Measurements from ENCODE around the gene VWA8.
"Not testable (repeated sequence)": the region's sequence is repeated elsewhere in the genome, so short reads cannot be mapped to it uniquely, and the experiment has no call there.

Gene VWA8

DNA sequence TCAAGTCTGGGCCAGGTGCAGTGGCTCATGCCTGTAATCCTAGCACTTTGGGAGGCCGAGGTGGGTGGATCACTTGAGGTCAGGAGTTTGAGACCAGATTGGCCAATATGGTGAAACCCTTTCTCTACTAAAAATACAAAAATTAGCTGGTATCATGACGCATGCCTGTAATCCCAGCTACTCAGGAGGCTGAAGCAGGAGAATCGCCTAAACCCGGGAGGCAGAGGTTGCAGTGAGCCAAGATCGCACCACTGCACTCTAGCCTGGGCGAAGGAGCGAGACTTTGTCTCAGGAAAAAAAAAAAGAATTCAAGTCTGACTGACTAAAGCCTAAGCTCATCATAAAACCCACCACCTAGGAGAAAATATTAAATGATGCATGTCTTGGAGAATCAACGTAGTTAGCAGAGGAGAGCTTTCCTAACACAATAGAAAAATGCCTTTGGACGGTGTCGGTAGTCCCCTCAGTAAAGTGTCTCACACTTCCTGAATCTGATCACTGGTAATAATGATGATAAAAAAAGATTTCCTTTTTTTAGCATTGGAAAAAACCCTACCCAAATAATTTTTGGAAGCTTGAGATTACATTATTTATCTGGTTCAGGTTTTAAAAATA, 313.1 kb downstream of the VWA8 start:
- not testable (repeated sequence) for DNase-seq (ENCODE audit: low read depth in 2 of 2)

DNA sequence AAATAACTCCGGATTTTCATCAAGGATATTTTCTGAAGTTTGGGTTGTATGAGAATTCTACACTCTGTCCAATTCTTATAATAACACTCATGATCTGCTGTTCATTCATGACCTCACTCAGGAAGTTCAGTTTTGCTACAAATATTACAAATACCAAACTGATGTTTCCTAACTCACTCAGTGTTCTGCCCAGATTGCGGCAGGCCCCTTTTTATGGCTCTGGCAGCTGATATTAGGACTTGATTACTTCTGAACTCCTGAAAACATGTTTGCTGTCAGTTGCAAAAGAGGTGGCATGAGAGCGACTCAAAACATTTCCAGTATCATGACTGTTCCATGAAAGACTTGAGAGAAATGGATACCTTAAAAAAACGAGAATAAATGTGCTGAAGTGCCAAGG, 315.6 kb downstream of the VWA8 start:
- DNase-seq (ENCODE audit: low read depth in 2 of 2), result no peak

DNA sequence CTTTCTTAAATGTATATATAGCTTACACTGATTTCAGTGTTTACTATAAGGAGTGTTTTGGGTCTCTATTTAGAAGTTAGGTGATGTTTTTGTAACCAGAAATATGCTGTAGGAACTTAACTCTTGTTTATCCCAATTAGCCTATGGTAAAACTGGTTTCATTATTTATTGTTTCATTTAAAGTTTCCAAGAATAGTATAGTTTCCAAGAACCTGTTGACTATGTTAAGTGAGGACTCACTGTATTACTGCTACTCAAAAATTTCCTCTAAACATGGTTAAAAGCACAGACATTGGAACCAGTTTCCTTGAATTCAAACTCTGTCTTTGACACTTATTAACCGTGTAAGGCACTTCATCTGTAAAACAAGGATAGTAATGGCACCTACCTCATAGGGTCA, 316.2 kb downstream of the VWA8 start:
- DNase-seq (ENCODE audit: low read depth in 2 of 2), result no peak

DNA sequence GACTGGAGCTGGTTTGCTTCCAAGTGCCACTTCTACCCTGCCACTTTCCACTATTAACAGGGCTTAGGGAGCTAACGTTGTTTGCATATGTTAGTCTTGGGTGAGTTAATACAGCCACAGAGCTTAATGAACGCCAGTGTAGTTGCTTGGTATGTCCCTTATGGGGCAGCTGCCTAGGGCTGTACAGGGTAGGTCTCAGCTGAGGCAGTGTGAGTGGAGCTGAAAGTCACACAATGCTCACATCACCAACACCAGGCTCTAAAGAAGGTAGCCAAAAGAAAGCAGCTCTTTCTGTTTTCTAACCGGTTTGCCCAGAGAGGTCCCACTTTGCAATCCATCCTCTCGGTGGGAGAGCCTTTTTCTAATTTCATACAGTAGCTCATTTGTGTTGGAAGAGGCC, 317.4 kb downstream of the VWA8 start:
- no peak for DNase-seq (ENCODE audit: low read depth in 2 of 2)

DNA sequence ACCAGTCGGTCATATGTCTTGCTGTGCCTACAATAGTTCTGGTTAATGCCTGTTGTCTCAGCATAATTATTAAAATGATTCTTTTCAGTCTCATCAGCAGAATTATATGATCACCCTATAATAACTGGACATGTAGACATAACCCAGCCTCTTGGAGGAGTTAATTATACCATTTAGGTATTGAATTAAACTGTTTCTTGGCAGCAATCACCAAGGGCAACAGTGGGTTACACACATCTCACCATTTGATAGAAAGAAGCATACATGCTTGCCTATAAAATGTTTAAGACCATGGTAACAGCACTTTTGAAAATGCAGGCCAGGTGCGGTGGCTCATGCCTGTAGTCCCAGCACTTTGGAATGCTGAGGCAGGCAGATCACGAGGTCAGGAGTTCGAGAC, 318.9 kb downstream of the VWA8 start:
- no peak for DNase-seq (ENCODE audit: low read depth in 2 of 2)

DNA sequence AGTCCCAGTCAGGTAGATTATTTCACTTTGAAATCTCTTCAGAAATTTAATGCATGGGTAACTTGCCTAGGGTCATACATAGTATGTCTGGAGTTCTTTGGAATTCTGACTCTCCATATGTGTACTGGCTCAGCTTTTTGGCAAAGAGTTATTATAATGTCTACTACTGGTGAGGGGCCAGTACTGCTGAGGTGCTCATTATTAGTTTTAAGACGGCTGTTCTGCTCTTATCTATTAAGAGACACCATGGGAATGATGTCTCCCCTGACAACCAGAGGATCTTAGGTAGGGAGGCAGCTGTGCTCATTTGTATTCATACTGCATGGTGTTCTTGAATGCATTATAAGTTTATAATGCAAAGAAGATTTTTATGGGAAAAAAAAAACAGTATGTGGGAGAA, 319.5 kb downstream of the VWA8 start:
- DNase-seq (ENCODE audit: low read depth in 2 of 2), result no peak

DNA sequence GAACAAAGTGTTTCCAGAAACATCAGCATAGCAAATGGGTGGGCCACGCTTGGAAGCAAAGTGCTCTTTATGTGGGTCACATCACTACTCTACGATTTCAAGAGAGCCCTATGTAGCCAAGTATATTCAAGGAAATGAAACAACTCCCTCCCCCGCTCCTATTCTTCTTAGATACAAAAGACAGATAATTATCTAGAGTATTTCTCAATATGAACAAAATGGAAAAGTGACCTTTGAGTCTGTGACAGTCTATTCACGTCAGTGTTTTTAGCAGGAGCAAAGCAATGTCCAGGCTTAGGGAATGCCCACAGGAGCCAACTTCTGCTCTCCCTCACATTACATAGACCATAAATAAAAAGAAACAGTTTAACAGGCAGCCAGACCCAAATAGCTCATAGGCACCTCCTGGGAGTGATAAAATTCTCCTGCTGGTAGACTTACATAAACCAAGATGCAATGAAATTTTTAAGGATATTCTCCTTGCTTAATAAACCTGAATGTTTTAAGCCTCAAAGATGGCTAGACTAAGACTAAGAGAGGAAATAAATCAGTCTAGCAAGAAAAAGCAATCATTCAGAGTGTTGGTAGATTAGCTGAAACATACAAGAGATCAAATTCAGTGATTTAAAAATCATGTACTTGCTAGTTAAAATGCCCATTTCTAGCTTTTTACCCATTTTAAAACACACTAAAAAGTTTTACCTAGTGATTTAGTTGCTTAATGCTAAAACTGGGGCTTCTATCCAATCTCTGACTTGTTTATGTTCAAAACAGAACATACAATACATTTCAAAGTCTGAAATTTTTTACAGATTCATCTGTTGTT, 320.7 kb downstream of the VWA8 start:
- no peak for DNase-seq (ENCODE audit: low read depth in 2 of 2)

DNA sequence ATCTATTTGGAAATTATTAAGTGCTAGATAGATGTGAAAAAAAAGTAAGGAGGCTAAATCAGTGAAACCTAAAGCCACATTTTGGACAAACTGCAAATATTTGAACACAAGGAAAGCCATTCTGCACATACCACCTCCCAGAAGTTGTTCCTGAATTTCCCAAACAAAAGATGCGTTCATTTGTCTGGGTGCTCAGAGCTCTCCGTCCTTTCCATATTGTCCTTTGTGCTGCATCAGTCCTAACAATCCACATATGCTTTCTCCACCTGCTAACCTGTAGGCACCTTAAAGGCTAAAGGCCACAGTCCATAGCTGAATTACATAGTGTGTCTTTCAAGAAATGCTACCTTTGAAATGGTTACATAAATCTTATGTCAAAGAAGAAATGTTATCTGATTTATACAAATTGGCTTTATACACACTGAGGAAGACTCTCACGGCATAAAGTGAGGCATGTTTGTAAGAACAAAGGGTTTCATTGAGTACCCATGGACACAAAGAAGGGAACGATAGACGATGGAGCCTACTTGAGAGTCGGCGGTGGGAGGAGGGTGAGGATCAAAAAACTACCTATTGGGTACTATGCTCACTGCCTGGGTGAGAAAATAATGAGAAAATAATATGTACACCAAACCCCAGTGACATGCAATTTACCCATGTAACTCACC, 321.5 kb downstream of the VWA8 start:
- DNase-seq (ENCODE audit: low read depth in 2 of 2), result no peak

DNA sequence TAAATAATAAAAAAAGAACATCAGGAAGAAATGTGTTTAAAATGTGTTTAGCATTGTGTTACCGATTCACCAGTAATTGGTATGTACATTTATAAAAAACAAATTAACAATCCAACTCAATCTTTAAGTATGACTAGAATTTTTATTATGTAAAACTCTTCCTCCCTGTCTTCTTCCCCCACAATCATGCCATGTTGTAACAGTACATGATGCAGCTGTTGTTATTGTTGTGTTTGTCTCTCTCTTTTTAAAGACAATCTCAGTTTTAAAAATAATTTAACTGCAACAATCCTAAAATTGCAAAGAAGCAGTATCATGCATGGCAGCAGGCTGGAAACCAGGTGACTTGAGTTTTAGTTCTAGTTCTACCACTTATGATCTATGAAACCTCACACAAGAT, 323.3 kb downstream of the VWA8 start:
- no peak for DNase-seq (ENCODE audit: low read depth in 2 of 2)

DNA sequence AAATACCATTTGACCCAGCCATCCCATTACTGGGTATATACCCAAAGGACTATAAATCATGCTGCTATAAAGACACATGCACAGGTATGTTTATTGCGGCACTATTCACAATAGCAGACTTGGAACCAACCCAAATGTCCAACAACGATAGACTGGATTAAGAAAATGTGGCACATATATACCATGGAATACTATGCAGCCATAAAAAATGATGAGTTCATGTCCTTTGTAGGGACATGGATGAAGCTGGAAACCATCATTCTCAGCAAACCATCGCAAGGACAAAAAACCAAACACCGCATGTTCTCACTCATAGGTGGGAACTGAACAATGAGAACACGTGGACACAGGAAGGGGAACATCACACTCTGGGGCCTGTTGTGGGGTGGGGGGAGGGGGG, 323.9 kb downstream of the VWA8 start:
- DNase-seq (ENCODE audit: low read depth in 2 of 2), result not testable (repeated sequence)

DNA sequence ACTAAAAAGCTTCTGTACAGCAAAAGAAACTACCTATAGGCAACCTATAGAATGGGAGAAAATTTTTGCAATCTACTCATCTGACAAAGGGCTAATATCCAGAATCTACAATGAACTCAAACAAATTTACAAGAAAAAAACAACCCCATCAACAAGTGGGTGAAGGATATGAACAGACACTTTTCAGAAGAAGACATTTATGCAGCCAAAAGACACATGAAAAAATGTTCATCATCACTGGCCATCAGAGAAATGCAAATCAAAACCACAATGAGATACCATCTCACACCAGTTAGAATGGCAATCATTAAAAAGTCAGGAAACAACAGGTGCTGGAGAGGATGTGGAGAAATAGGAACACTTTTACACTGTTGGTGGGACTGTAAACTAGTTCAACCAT, 324.3 kb downstream of the VWA8 start:
- DNase-seq (ENCODE audit: low read depth in 2 of 2), result not testable (repeated sequence)

DNA sequence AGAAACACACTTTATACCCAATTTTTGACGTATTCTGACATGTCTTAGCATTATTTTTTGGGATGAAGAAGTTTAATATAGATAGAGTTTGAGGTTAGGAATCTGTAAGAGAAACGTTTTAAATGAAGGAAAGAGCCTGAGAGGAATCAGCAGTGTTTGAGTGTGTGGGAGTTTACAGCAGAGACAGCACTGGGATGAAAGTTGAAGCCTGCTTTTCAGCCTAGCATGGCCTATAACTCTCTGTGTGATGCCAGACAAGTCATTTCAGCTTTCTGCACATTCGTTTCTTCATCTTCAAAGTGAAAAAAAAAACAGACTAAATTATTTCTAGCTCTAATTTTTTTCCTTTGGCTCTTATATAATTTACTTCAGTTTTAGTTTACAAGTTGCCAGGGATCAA, 326.5 kb downstream of the VWA8 start:
- DNase-seq (ENCODE audit: low read depth in 2 of 2), result no peak

DNA sequence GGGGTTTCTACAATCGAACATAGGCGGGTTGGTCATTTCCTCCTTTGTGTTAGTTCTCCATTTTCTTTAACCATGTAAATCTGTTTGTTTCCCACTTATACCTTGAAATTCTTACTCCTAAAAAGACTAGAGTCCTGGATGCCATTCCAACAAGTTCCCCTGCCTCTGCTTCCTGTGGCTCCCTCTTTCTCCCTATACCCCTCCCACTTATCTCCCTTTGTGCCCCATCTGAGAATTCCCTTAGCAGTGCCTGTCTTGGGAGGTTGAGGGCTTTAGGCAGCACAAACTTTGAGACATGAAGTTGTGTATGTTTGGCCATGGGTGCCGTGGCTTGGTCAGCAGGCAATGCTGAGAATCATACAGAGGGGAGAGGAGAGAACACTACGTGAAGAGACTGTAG, 327.1 kb downstream of the VWA8 start:
- DNase-seq (ENCODE audit: low read depth in 2 of 2), result no peak

DNA sequence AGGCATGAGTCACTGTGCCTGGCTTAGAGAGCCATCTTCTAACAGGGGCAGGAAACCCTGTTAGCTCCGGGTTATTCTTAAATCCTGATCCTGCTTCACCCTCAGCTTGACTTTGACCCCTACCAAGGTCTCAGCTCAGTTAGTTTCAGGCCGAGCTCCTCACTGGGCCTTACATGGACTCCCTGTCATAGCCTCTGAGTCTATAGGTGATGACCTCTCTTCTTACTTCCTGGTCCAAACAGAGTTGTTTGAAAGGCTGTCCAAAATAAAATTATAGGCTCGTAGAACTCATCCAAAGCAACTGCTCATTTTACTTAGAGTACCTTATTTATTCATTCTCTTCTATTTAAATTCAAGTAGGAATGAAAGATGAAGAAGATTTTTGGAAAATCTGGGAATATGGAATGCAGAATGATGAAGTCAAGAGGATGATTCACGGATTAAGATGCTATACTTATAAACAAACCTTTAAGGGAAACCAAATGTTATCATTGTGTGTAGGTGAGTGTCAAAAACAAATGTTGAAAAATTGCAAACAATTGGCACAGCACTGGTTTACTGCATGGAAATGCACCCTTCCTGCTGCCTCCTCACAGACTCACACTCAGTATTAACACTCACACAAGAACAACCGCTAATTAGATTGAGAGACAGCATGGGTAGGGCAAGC, 329.5 kb downstream of the VWA8 start:
- DNase-seq (ENCODE audit: low read depth in 2 of 2), result no peak

DNA sequence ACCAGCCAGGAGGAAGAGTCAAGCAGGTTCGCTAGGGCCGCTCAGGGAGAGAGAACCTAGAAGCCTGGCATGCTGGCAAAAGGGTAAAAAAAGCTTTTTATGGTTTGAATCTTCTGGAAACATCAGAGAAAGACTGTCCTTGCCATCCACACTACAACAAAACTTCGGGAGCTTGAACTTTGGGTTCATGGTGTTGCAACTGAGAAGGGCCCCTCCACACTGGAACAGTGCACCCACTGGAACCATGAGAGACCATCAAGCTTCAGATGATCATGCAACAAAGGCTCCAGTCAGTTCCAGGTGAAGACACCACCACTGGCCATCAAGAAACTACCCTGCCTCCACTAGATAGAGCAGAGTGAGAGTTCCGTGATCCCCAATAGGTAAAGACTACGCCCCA, 333.5 kb downstream of the VWA8 start:
- no peak for DNase-seq (ENCODE audit: low read depth in 2 of 2)

DNA sequence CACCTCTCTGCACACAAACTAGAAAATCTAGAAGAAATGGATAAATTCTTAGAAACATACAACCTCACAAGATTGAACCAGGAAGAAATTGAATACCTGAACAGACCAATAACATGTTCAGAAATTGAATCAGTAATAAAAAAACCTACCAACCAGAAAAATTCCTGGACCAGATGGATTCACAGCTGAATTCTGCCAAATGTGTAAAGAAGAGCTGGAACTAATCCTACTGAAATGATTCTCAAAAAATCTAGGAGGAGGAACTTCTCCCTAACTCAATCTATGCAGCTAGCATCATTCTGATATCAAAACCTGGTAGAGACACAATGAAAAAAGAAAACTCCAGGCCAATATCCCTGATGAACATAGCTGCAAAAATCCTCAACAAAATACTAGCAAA, 336.9 kb downstream of the VWA8 start:
- DNase-seq (ENCODE audit: low read depth in 2 of 2), result no peak

DNA sequence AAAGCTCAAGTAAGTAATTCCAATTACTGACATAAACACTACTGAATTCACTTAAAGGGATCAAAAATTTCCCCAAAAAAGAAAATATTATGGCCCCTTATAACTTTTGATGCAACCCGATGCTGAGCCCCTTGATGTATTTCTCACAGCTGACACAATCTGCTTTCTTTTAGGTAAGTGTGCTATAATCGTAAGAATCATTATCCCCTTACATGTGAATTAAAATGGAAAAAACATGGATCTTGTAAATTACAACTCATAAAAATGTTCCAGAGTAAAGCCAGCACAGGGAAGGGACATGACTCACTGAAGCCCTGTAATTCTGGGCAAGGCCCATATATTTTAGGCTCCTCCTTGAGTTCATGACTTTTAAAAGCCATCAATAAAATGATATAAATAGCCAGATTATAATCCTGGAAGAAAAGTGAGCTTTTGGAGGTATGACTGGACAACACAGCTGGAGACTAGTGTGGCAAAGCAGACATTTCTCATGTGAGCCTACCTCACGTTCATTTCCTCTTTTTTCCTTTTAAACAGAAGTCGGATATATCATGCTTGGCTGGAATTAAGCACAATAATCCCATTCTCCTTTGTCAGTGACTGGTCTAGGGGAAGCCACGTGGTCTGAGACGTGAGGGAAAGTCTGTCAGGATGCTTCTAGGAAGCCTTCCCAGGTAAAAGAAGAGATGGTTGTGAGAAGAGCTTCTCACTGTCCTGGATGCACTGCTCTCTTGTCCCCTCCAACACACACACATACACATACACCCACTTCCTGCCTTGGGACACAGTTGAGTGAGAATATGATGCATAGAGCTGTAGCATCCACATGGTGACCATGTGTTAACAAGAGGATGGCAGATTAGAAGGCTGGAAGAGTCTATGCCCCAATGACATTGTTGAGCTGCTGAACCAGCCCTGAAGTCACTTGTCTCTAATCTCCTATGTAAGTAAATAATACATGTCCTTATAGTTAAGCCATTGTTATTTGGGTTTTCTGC, 338.2 kb downstream of the VWA8 start:
- no peak for DNase-seq (ENCODE audit: low read depth in 2 of 2)

DNA sequence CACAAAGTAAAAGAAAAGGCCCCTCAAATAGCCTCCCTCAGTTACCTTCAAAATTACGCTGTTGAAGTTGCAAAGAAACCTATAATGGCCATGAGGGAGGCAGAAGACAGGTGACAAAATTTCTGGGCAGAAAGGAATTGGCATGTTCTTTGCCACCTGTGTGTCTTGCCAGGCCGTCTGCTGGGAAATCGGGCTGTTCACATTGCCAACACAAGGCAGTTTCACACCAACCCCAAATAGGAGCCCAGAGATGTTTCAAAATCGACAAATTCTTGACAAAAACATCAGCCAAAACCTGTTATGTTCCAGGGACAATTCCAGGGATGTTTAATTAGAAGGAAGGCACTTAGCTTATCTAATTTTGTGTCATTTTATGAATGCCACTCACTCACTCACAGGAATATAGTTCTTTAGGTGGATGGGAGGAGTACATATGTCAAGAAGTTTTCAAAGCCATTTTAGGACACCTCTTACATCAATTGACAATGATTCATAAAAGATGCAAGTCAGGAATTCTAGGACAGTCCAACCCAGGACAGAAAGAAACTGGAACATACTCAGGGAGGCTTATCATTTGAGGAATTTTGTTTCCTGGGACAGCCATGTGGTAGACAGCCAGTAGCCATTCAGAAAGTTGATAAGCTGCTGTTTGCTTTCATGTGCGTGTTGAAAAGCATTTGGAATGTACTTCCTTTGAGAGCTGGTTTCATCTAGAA, 339.0 kb downstream of the VWA8 start:
- no peak for DNase-seq (ENCODE audit: low read depth in 2 of 2)

DNA sequence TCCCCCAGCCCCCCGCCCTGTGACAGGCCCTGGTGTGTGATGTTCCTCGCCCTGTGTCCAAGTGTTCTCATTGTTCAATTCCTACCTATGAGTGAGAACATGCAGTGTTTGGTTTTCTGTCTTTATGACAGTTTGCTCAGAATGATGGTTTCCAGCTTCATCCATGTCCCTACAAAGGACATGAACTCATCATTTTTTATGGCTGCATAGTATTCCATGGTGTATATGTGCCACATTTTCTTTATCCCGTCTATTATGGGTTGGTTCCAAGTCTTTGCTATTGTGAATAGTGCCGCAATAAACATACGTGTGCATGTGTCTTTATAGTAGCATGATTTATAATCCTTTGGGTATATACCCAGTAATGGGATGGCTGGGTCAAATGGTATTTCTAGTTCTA, 343.3 kb downstream of the VWA8 start:
- not testable (repeated sequence) for DNase-seq (ENCODE audit: low read depth in 2 of 2)

DNA sequence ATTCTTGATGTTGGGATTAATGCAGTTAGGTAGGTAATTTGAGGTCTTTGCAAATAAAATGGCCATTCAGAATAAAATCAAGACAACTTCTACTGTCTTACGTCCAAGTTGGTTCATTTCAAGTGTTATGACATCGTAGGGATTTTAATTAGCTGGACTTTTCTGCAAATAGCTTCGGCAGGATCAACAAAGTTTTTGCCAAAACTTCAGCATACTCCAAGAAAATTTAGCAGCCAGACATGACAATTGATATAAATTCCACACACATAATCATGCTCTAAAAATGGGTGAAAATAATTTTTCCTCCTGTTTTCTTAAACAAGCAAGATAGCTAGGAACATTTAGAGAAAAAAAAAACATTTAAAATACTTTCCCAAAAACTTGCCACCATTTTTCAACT, 344.8 kb downstream of the VWA8 start:
- DNase-seq (ENCODE audit: low read depth in 2 of 2), result no peak

DNA sequence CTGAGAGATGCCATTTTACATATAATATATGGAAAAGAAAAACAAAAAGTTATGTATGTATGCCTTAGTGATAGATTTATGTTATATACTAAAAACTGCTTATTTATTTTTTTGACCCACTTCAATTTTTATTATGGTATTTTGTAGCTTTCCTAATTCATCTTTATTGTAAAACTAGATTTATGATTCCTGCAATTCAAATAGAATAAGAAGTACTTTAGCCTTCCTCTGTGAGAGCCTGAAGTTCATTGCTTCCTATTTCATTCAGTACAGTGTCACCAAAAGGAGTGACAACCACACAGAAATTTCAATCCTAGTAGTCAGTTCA, 345.4 kb downstream of the VWA8 start:
- DNase-seq (ENCODE audit: low read depth in 2 of 2), result no peak
